Ovary (tissue), 9 donors: ENCODE measurements around the gene OR5M10. TPM values are rescaled to one million over a fixed set of nuclear protein-coding genes. Genes with fewer than 3 reads are reported as not detected.
"Not testable (repeated sequence)": the region's sequence is repeated elsewhere in the genome, so short reads cannot be mapped to it uniquely, and the experiment has no call there.

Source experiments
- DNase-seq, 5 donors: peaks; one replicate each; pipeline ENCODE4 v3.0.0-alpha.2; 2019 to 2020
- H3K27ac ChIP-seq, 2 donors: fragments of 200-600 bp; one replicate each; pipeline versions ENCODE4 v1.5.1 to v1.8.0; 2019 to 2022
- H3K27me3 ChIP-seq: fragments of 200-600 bp; one replicate; pipeline ENCODE4 v1.8.0; 2022
- H3K36me3 ChIP-seq: fragments of 200-600 bp; sonication (generic); one replicate; pipeline ENCODE4 v1.5.1; 2019
- H3K4me1 ChIP-seq: one replicate; pipeline ENCODE4 v1.8.1; 2013; ENCODE audit warnings: mild to moderate bottlenecking, moderate library complexity; ENCODE audit not compliant: insufficient read depth
- H3K4me3 ChIP-seq: fragments of 200-600 bp; sonication (generic); one replicate; pipeline ENCODE4 v1.5.1; 2017
- H3K9me3 ChIP-seq, 2 donors: fragments of 200-600 bp in 1 of 2; sonication (generic) in 1 of 2; one replicate each; pipeline versions ENCODE4 v1.5.1 to v1.8.1; 2013 to 2019; ENCODE audit warnings: mild to moderate bottlenecking in 1 of 2, moderate library complexity in 1 of 2
- EP300 ChIP-seq: sonication (generic); formaldehyde crosslinking; IDR thresholded peaks from one replicate; pipeline ENCODE4 v1.6.1; 2017; ENCODE audit warnings: antibody characterized with exemption
- POLR2A ChIP-seq: fragments of 450-650 bp; IDR thresholded peaks from one replicate; pipeline ENCODE4 v1.6.1; 2017; ENCODE audit warnings: antibody characterized with exemption, mild to moderate bottlenecking, moderate library complexity
- WGBS, 3 donors: extraction: QIAGEN DNeasy Blood & Tissue Kit in 1 of 3; methylation state at CpG; one replicate each; pipeline versions ENCODE4 v1.1.5 to v1.1.7; 2013 to 2017; 5-methylcytosine and 5-hydroxymethylcytosine counted together
- intact Hi-C, 4 donors: fragments of 100-400 bp; cut with DNase I; formaldehyde crosslinking; loops; one replicate each; pipeline versions ENCODE4 v1.11.0 to v1.15.1; 2022 to 2023
- polyA plus RNA-seq, 2 donors: library from polyadenylated mRNA; stranded (reverse); fragments of 200-250 nt in 1 of 2; fragments of 350-450 nt in 1 of 2; fragmentation: Illumina TruSeq in 1 of 2; extraction: RNeasy Lipid Tissue Mini Kit (QIAGEN cat#74804) in 1 of 2; gene quantifications; one replicate each; pipeline ENCODE4 v1.2.3, GENCODE V29; 2013 to 2014
- total RNA-seq, 7 donors: library from RNA; depleted of rRNA in 2 of 7; stranded (reverse); fragments of >200 nt in 2 of 7; fragmentation: NEBNext Ultra II Directional in 3 of 7; extraction: Animal tissue kit (Norgen Biotek cat#: 25700) in 3 of 7; gene quantifications; one replicate each; pipeline versions ENCODE4 v1.1.0 to v1.2.4, GENCODE V29; 2016 to 2023
- TF ChIP-seq, protein P1 (sequence below), 3 donors: fragments of 450-650 bp in 2 of 3; fragments of 200-600 bp in 1 of 3; IDR thresholded peaks; one replicate each; pipeline versions ENCODE4 v1.5.1 to v1.8.0; 2016 to 2022; ENCODE audit warnings: antibody characterized with exemption in 3 of 3, mild to moderate bottlenecking in 1 of 3
- donor health status: DM: no; HTN: no; CAD: no; lungs with moderate emphysema.
- donor health status: DM: no; HTN: no; CAD: no.
- donor health status: Bipolar disorder and iron deficiency.
- donor health status: DM: yes; HTN: yes; CAD: no.
- donor health status: DM: no; HTN: no; CAD: no.
- donor health status: DM: yes; HTN: yes; CAD: no.

Gene OR5M10
- total and polyA plus RNA-seq, 9 donors, result not detected

DNA sequence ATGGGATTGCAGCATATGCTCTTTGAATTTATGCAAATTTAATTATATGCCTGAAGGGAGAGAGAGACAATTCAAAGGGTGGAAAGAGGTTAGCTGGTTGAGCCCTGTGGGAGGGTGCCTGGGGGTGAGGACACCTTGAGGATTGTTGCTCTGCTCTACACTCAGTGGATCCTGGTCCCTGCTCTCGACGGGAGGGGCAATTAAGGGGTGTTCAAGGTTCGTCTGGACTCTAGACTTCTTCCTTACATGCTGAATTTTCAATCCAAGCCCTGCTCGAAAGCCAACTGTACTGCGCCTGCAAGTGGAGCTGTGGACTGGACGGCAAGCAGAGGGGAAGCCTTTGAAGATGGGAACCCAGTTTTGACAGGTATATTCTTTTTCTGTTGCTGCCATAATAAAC, 18.9 kb downstream of the OR5M10 start:
- Histone ChIP-seq H3K4me3 (no peak overlapping the region), H3K27ac (no peak overlapping the region), H3K27me3 (no peaks in the 10 kb centered on the region), H3K36me3 (no peaks in the 10 kb centered on the region), H3K9me3 (no peaks in the 10 kb centered on the region), H3K4me1 (no peaks in the 10 kb centered on the region)
- intact Hi-C loops, result no loop called here
- TF ChIP-seq EP300, result no peak
- TF ChIP-seq, protein P1, sequence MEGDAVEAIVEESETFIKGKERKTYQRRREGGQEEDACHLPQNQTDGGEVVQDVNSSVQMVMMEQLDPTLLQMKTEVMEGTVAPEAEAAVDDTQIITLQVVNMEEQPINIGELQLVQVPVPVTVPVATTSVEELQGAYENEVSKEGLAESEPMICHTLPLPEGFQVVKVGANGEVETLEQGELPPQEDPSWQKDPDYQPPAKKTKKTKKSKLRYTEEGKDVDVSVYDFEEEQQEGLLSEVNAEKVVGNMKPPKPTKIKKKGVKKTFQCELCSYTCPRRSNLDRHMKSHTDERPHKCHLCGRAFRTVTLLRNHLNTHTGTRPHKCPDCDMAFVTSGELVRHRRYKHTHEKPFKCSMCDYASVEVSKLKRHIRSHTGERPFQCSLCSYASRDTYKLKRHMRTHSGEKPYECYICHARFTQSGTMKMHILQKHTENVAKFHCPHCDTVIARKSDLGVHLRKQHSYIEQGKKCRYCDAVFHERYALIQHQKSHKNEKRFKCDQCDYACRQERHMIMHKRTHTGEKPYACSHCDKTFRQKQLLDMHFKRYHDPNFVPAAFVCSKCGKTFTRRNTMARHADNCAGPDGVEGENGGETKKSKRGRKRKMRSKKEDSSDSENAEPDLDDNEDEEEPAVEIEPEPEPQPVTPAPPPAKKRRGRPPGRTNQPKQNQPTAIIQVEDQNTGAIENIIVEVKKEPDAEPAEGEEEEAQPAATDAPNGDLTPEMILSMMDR (IDR thresholded peaks at IDR 0.05), result no peak
- no peak for TF ChIP-seq POLR2A
- 51 to 68% (median 64%) methylated on average over 6 of the region's 6 CpGs for WGBS, 3 donors
- no peak for DNase-seq

DNA sequence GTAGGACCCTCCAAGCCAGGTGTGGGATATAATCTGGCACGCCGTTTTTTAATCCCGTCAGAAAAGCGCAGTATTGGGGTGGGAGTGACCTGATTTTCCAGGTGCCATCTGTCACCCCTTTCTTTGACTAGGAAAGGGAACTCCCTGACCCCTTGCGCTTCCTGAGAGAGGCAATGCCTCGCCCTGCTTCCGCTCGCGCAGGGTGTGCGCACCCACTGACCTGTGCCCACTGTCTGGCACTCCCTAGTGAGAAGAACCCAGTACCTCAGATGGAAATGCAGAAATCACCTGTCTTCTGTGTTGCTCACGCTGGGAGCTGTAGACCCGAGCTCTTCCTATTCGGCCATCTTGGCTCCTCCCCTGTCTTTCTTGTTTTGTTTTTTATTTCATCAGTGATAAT, 22.8 kb downstream of the OR5M10 start:
- WGBS, 3 donors, result 83 to 91% (median 86%) methylated on average over 13 of the region's 13 CpGs
- intact Hi-C loops, H3K27me3 ChIP-seq, H3K4me1 ChIP-seq, H3K9me3 ChIP-seq, DNase-seq, H3K36me3 ChIP-seq, H3K4me3 ChIP-seq, H3K27ac ChIP-seq: not testable (repeated sequence)

DNA sequence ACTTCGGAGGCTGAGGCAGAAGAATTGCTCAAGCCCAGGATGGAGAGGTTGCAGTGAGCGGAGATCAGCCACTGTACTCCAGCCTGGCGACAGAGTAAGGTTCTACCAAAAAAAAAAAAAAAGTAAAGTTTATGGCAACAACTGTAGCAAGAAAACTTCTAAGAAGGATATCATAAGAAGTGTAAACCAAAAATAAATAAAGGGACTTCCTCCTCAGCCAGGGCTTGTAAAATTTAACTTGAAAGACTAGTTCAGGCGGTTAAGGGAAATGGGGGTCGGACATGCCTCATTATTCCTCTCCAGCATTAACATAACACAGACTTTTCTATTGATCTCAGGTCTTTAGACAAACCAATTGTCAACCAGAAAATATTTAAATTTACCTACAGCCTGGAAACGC, 32.0 kb downstream of the OR5M10 start:
- intact Hi-C loops, result no loop called here
- 84 to 88% (median 85%) methylated on average over 6 of the region's 6 CpGs for WGBS, 3 donors
- no peak overlapping the region for H3K27ac ChIP-seq
- no peak overlapping the region for H3K4me3 ChIP-seq
- no peaks in the 10 kb centered on the region for H3K4me1 ChIP-seq
- H3K36me3 ChIP-seq, result no peaks in the 10 kb centered on the region
- no peak for DNase-seq
- TF ChIP-seq, protein P1 (IDR thresholded peaks at IDR 0.05), result no peak
- TF ChIP-seq EP300 (no peak), POLR2A (no peak)
- no peaks in the 10 kb centered on the region for H3K27me3 ChIP-seq
- H3K9me3 ChIP-seq, result no peaks in the 10 kb centered on the region

DNA sequence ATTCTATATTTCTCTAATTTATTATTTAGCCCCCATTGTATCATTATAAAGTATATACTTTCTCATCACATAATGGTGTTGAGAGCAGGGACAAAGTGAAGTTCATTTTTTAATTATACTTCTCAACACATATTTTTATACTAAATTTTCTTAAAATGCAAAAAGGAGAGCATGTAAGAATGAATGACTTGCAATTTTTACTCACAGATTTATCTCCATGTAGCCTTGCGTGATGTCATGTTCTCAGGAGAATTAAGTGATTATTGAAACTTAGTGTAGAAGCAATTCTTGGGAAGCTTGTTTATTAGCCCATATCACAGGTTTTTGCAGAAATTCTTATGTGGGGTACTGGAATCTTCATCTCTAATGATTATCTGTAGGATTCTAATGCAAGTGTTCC, 33.8 kb downstream of the OR5M10 start:
- H3K27me3 ChIP-seq, result no peaks in the 10 kb centered on the region

DNA sequence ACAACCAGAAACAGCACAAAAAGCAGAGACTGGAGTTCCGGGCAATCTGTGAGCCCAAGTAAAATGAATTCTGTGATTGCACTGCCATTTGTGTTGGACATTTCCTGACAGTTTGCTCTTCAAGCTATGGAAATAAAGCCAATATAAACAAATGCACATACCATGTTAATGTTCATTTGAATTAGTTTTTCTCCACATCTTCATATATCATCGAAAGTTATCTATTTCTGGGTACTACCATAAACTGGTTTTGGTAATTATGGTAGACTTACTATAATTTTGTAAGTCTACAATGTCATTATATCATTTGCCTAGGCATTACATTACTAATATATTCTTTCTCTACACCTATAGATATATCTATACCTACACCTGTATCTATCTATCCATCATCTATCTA, 34.4 kb downstream of the OR5M10 start, which contains the start of gene OR5M11:
Gene OR5M11, minus strand, starts transcription at position 101 of the 400 bp plus-strand sequence. Its CDS starts 0 bp downstream, at position 101.
- Histone ChIP-seq H3K36me3 (no peaks in the 10 kb centered on the region), H3K27ac (no peak within 1 kb of the TSS), H3K4me3 (no peak within 1 kb of the TSS), H3K27me3 (no peaks in the 10 kb centered on the region), H3K9me3 (no peaks in the 10 kb centered on the region), H3K4me1 (no peaks in the 10 kb centered on the region)
- no peak for DNase-seq
- TF ChIP-seq POLR2A, result no peak
- TF ChIP-seq, protein P1 (IDR thresholded peaks at IDR 0.05), result no peak
- TF ChIP-seq EP300, result no peak
- intact Hi-C loops, result no loop called here
- WGBS, 3 donors, result 73 to 87% (median 84%) methylated on average over 2 of the region's 2 CpGs

More for the DNA sequence above, 33.8 kb downstream of the OR5M10 start:
- intact Hi-C loops, result no loop called here
- no peak overlapping the region for H3K4me3 ChIP-seq
- TF ChIP-seq EP300, result no peak
- no peak for TF ChIP-seq POLR2A
- no peak overlapping the region for H3K27ac ChIP-seq
- no peaks in the 10 kb centered on the region for H3K36me3 ChIP-seq
- H3K9me3 ChIP-seq, result no peaks in the 10 kb centered on the region
- no peaks in the 10 kb centered on the region for H3K4me1 ChIP-seq
- WGBS, 3 donors, result 93 to 95% (median 93%) methylated on average over 1 of the region's 1 CpG
- DNase-seq, result no peak
